HG03558 (cell line): Measurements from ENCODE around the gene ATXN1.

Source experiments
- ATAC-seq: cut with Tn5 transposase; IDR thresholded peaks from one replicate; pipeline ENCODE4 v1.9.1; 2021; ENCODE audit warnings: moderate number of reproducible peaks; ENCODE audit not compliant: unreplicated experiment; ENCODE audit errors: extremely low read depth

ATXN1 gene

DNA sequence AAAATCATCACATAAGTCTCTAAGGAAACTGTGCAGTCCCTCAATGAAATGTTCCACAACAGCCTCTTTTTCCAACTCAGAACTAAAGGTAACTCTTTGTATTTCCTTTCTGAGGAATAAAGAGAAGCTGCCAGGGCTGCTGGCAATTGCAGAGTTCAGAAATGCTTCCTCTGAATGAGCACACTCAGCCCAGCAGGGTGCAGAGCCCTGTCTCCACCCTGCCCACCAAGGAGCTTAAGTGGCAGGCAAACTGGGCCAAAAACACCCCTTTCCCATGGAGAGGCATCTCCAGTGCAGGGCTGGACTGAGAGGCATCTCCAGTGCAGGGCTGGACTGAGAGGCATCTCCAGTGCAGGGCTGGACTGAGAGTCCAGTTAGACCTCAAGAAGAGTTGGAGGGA lies 267.5 kb downstream of the ATXN1 start:
- ATAC-seq, result no peak

- no peak for ATAC-seq
Observed at GRCh38 chr6:16493112-16493511, 268.1 kb downstream of the ATXN1 start.

GRCh38 chr6:16491666-16492313 lies 269.5 kb downstream of the ATXN1 start:
- ATAC-seq, result no peak

GRCh38 chr6:16490616-16491015 lies 270.6 kb downstream of the ATXN1 start:
- ATAC-seq, result no peak

DNA sequence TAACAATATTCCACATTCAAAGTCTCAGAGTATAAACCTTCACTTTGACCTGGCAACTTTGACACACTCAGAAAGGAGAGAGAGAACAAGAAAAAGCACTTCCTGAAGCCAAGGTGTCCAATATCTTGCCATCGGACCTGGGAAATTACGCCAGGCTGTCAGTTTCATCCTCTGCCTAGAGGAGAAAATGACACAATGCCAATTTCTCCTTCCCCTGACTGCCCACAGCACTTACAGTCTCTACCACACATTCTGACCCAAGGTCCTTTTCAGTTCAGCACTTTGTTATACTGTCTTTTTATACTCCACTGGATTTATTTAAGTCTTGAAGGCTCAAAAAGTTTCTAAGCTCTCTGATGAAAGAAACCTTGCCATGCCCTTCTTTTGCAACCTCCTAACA lies 272.4 kb downstream of the ATXN1 start:
- ATAC-seq, result no peak

- no peak for ATAC-seq
Observed at GRCh38 chr6:16487996-16488674, 273.1 kb downstream of the ATXN1 start.

DNA sequence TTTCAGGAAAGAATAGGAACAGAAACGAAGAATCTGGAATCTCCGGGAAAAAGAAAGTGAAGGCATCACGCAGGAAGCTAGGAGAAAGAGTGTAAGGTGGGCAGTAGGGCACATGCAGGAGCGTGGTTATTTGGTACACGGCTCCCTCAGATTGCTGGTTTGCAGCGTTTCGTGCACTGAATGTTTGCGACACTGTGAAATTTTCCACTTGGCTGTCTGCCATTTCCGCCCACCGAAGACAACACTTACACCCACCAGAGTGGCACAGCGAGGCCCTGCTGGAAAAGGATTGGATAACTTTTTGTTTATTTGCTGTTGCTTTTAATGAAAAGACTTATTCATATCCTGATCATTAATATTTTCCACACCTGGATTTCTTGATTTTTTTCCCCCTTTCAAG lies 274.6 kb downstream of the ATXN1 start:
- ATAC-seq, result no peak

GRCh38 chr6:16483315-16483875 lies 277.9 kb downstream of the ATXN1 start:
- ATAC-seq, result peak; percentile 39

GRCh38 chr6:16482702-16483314 lies 278.5 kb downstream of the ATXN1 start:
- ATAC-seq, result no peak

- ATAC-seq, result no peak
Observed at GRCh38 chr6:16481697-16482399, 279.4 kb downstream of the ATXN1 start.

DNA sequence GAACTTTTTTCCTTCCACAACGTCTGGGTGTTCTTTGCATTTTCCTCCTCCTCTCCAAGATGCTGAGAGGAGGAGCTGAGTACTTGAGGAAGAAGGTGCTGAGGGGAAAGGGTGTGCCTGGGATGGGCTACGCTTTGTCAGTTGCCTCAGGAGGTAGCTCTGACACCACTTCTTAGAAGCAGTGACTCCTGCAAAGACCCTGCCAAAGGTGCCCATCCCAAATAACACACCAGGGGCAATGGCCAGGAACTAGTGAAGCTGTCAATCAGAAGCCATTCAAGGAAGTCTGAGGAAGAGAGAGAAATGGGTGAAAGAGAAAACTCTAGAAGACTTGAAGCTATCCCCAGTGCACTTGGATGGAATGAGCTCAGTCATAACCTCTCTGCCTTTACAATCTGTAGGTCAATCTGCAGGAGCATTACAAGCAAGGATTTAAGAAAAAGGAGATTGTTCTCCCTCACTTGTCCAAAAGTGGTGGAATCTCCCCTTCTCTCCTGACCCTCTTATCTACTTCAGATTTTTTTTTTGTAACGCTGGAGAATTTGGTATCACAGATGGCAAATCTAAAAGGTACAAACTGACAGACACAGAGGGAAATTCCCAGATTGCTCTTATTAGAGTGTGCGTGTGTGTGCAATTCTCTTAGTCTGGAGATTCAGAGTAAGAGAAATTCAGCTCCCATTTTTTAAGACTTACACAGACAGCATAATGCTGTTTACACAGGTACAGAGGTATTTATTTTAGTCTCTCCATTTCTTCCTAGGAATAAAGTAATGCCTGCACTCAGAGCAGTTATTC lies 280.3 kb downstream of the ATXN1 start:
- no peak for ATAC-seq

- no peak for ATAC-seq
Observed at GRCh38 chr6:16477367-16478149, 283.7 kb downstream of the ATXN1 start.

DNA sequence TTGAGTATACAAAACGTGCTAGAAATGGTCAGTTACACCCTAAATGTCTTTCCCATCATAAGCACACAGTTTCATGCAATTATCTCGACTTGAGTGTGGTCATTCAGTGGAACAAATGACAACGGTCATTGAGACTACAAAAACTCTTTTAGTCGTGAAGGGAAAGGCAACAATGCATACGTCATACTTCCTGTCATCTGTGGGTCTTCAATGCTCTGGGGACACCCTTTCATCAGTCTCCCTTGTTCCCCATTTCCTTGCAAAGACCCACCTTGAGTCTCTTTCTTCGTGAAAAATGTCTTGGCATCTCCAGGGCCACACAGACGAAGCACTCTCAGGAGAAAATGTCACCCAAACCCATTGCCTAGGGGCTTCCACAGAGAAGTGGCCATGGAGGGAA lies 284.4 kb downstream of the ATXN1 start:
- no peak for ATAC-seq

GRCh38 chr6:16475494-16475781 lies 285.8 kb downstream of the ATXN1 start:
- ATAC-seq, result no peak

DNA sequence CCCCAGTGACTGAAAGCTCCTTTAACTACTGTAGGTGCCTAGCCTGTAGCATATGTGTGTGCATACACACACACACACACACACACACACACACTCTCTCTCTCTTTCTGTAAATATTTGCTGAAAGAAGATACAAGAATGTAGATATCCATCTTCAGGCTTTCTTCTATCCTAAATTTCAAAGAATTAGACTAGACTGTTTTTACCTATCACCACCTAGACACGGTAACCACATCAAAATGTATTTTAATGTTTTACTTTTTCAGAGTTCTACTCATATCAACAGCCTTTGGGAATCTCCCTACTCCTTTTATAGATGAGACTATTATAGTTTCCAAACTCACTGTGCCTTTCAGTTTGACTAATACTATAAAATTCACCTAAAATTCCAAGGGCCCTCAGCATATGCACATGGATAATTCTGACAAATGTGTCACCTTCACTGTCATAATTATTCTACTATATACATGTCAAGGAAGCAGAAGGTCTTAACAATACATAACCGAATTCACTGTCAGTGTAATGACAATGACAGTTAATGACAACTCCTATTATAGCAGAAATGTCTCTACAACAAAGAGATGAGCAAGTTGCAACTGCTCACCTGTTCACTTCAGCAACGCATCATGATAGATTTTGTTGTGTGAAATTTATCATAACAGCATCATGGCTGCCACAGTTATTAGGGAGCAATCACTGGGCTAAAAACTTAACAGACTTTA lies 286.3 kb downstream of the ATXN1 start:
- ATAC-seq, result no peak

DNA sequence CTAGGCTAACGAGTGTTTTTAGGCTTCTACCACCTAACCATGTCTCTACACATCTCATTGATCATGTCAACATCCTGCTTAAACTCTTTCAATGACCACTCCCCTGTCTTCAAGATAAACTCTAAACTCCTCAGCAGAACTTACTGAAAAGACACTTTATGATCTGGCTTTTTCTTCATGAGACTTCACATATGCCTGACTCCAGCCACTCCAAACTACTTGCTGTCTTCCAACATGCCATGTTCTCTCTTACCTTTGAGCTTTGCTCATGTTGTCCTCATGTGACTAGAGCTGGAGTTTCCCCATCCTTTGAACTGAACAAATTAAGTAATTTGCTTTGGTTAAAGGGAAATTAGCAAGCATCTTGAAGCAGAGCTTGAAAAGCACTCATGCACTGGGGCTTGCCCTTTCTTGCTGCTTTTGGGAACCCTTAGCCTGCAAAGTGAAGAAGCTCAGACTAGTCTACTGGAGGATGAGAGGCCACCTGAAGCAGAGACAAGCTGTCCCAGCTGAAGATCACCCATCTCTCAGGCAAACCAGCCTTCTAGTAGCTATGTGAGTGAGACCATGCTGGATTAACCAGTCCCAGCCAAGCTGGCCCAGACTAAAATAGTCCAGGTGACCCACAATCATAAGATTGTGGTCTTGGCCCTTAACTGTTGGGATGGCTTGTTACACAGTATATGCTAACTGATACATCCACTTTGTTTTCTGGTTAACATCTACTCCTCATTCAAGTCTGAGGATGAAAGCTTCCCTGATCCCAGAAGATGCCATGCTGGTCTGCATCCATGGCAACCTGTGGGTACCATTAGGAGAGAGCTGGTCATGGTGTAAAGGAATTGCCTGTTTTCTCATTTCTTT lies 287.1 kb downstream of the ATXN1 start:
- no peak for ATAC-seq

GRCh38 chr6:16473184-16473907 lies 287.9 kb downstream of the ATXN1 start:
- peak; percentile 28 for ATAC-seq
